HepG2 (cell line): ENCODE results near the gene IGIP. TPM values are rescaled to one million over a fixed set of nuclear protein-coding genes. Genes with fewer than 3 reads are reported as not detected.
A peak's percentile ranks its signal among the peaks of the same experiment; 100 is the strongest.

Experiments
- HOXA3 ChIP-seq: sonication (generic); formaldehyde crosslinking; IDR thresholded peaks from 2 replicates; pipeline ENCODE4 v1.5.0; 2020; ENCODE audit warnings: missing genetic modification reagents
- NONO ChIP-seq, 2 experiments: fragments of 450-650 bp in 1 of 2; sonication (generic) in 1 of 2; formaldehyde crosslinking in 1 of 2; IDR thresholded peaks in 1 of 2; conservative IDR thresholded peaks in 1 of 2; 2 replicates each; pipeline versions ENCODE4 v1.6.1 to v1.8.0; 2017 to 2022; ENCODE audit warnings: mild to moderate bottlenecking in 1 of 2, missing genetic modification reagents in 1 of 2, moderate library complexity in 1 of 2
- TCF7 ChIP-seq: sonication (generic); IDR thresholded peaks from 2 replicates; pipeline ENCODE4 v1.6.1; 2016; ENCODE audit warnings: antibody characterized with exemption, low read depth
- XRCC5 ChIP-seq: fragments of 200-400 bp; formaldehyde crosslinking; optimal IDR thresholded peaks from 2 replicates; pipeline ENCODE3; 2017; ENCODE audit warnings: mild to moderate bottlenecking, low read length
- YEATS4 ChIP-seq: sonication (generic); formaldehyde crosslinking; IDR thresholded peaks from 2 replicates; pipeline ENCODE4 v1.4.0; 2020; ENCODE audit warnings: missing genetic modification reagents, borderline replicate concordance
- ZBTB7A ChIP-seq: sonication (generic); formaldehyde crosslinking; IDR thresholded peaks from 2 replicates; pipeline ENCODE4 v1.8.0; 2022; ENCODE audit warnings: mild to moderate bottlenecking, missing genetic modification reagents
- ZNF282 ChIP-seq: fragments of 450-650 bp; IDR thresholded peaks from 2 replicates; pipeline ENCODE4 v1.6.1; 2018; ENCODE audit not compliant: partially characterized antibody
- ZNF441 ChIP-seq: sonication (generic); formaldehyde crosslinking; IDR thresholded peaks from 2 replicates; pipeline ENCODE4 v1.7.0; 2021; ENCODE audit warnings: missing genetic modification reagents, borderline replicate concordance
- polyA plus RNA-seq, 8 experiments: library from polyadenylated mRNA; depleted of rRNA in 3 of 8; stranded (reverse) in 7 of 8; unstranded in 1 of 8; fragments of >200 nt; fragmentation: Illumina TruSeq in 4 of 8; extraction: Trizol in 4 of 8; gene quantifications; 2 replicates each; pipeline versions ENCODE4 v1.2.1 to v1.2.3, GENCODE V29; 2011 to 2016; ENCODE audit warnings: low read depth in 4 of 8, missing spikeins in 1 of 8, mixed read lengths in 1 of 8; ENCODE audit not compliant: insufficient read depth in 1 of 8
- total RNA-seq, 5 experiments: library from RNA; depleted of rRNA; stranded (reverse); fragments of >200 nt; fragmentation: Illumina TruSeq; extraction: Trizol; gene quantifications; 2 replicates each; pipeline ENCODE4 v1.2.3, GENCODE V29; 2016; ENCODE audit warnings: low read depth in 1 of 5
- TF ChIP-seq, protein P1 (sequence below): sonication (generic); formaldehyde crosslinking; IDR thresholded peaks from 2 replicates; pipeline ENCODE4 v1.5.1; 2020; ENCODE audit warnings: mild to moderate bottlenecking, missing genetic modification reagents
- TF ChIP-seq, protein P2 (sequence below): sonication (generic); formaldehyde crosslinking; IDR thresholded peaks from 2 replicates; pipeline ENCODE4 v1.4.0; 2020; ENCODE audit warnings: missing genetic modification reagents
- TF ChIP-seq, protein P3 (sequence below), 2 experiments: IDR thresholded peaks; 2 replicates each; pipeline ENCODE4 v1.6.1; 2011 to 2012; ENCODE audit warnings: low read length in 2 of 2, borderline replicate concordance in 1 of 2, low read depth in 1 of 2, mild to moderate bottlenecking in 1 of 2, moderate library complexity in 1 of 2
- TF ChIP-seq, protein P4 (sequence below): sonication (generic); formaldehyde crosslinking; IDR thresholded peaks from 2 replicates; pipeline ENCODE4 v1.5.0; 2020; ENCODE audit warnings: mild to moderate bottlenecking, missing genetic modification reagents, moderate library complexity
- TF ChIP-seq, protein P5 (sequence below): sonication (generic); formaldehyde crosslinking; IDR thresholded peaks from 2 replicates; pipeline ENCODE4 v1.5.0; 2020; ENCODE audit warnings: missing genetic modification reagents, mild to moderate bottlenecking, borderline replicate concordance
- TF ChIP-seq, protein P6 (sequence below): conservative IDR thresholded peaks from 2 replicates; pipeline ENCODE4 v1.6.1; 2018; ENCODE audit warnings: missing genetic modification reagents

The IGIP gene
- total and polyA plus RNA-seq, 2 of the 13 experiments (the other 11 are each of a cell fraction or from before 2014, with no cell fraction given): 1.7 to 2.1 TPM

DNA sequence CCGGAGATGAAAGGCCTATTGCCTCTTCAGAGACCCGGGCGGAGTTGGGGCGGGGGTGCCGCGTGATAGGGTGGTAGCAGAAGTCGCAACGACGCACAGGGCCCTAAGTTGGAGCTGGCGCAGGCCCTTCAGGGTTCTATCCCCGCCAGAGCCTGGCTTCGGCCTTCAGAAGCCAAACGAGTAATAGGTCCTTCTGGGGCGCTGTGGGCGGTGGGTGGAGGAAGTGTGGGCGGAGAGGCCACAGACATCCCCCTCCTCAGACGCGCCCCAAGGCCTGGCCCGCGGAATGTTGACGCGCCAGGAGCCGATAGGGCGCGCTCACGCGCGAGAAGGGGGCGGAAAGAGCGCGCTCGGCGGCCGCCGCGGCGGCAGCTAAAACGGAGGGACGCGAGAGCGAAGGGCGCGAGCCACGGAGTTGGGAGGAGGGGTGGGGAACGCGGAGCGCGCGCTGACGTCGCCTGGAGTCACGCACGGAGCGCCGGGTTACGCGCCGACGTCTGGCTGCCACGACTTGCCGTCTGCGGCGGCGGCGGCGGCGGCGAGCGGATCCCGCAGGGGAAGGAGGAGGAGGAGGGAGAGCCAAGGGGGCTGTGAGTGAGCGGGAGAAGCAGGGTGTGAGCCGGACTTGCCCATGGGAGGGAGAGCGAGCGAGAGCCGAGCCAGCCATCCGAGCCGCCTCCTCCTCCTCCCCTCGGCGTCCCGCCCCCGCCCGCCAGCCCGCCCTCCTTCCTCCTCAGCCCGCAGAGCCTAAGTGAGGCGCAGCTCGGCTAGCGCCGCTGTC is 18.2 kb upstream of the IGIP start (continued):
- TF ChIP-seq, protein P1, sequence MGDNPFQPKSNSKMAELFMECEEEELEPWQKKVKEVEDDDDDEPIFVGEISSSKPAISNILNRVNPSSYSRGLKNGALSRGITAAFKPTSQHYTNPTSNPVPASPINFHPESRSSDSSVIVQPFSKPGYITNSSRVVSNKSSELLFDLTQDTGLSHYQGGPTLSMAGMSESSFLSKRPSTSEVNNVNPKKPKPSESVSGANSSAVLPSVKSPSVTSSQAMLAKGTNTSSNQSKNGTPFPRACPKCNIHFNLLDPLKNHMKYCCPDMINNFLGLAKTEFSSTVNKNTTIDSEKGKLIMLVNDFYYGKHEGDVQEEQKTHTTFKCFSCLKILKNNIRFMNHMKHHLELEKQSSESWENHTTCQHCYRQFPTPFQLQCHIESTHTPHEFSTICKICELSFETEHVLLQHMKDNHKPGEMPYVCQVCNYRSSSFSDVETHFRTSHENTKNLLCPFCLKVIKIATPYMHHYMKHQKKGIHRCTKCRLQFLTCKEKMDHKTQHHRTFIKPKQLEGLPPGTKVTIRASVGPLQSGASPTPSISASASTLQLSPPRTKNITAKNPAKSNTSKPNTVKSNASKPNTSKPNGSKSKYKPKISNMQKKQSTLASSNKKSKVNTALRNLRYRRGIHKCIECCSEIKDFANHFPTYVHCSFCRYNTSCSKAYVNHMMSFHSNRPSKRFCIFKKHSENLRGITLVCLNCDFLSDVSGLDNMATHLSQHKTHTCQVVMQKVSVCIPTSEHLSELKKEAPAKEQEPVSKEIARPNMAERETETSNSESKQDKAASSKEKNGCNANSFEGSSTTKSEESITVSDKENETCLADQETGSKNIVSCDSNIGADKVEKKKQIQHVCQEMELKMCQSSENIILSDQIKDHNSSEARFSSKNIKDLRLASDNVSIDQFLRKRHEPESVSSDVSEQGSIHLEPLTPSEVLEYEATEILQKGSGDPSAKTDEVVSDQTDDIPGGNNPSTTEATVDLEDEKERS (CRISPR knock-in tag): 0 out of 2 replicates have a peak, but pooled peaks have one; percentile 21
- TF ChIP-seq, protein P2, sequence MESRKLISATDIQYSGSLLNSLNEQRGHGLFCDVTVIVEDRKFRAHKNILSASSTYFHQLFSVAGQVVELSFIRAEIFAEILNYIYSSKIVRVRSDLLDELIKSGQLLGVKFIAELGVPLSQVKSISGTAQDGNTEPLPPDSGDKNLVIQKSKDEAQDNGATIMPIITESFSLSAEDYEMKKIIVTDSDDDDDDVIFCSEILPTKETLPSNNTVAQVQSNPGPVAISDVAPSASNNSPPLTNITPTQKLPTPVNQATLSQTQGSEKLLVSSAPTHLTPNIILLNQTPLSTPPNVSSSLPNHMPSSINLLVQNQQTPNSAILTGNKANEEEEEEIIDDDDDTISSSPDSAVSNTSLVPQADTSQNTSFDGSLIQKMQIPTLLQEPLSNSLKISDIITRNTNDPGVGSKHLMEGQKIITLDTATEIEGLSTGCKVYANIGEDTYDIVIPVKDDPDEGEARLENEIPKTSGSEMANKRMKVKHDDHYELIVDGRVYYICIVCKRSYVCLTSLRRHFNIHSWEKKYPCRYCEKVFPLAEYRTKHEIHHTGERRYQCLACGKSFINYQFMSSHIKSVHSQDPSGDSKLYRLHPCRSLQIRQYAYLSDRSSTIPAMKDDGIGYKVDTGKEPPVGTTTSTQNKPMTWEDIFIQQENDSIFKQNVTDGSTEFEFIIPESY: 0 out of 2 replicates have a peak, but pooled peaks have one; percentile 9
- peak; percentile 81 for TF ChIP-seq ZNF441 (CRISPR knock-in tag)
- no peak for TF ChIP-seq ZNF282
- no peak for TF ChIP-seq ZBTB7A
- TF ChIP-seq, protein P3, sequence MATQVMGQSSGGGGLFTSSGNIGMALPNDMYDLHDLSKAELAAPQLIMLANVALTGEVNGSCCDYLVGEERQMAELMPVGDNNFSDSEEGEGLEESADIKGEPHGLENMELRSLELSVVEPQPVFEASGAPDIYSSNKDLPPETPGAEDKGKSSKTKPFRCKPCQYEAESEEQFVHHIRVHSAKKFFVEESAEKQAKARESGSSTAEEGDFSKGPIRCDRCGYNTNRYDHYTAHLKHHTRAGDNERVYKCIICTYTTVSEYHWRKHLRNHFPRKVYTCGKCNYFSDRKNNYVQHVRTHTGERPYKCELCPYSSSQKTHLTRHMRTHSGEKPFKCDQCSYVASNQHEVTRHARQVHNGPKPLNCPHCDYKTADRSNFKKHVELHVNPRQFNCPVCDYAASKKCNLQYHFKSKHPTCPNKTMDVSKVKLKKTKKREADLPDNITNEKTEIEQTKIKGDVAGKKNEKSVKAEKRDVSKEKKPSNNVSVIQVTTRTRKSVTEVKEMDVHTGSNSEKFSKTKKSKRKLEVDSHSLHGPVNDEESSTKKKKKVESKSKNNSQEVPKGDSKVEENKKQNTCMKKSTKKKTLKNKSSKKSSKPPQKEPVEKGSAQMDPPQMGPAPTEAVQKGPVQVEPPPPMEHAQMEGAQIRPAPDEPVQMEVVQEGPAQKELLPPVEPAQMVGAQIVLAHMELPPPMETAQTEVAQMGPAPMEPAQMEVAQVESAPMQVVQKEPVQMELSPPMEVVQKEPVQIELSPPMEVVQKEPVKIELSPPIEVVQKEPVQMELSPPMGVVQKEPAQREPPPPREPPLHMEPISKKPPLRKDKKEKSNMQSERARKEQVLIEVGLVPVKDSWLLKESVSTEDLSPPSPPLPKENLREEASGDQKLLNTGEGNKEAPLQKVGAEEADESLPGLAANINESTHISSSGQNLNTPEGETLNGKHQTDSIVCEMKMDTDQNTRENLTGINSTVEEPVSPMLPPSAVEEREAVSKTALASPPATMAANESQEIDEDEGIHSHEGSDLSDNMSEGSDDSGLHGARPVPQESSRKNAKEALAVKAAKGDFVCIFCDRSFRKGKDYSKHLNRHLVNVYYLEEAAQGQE (IDR thresholded peaks at IDR 0.05; ENCODE audit: borderline replicate concordance in 1 of 2, low read depth in 1 of 2, low read length in 2 of 2): peak in 1 of 2 experiments; percentile 47; a peak in 1 of 4 replicates
- TF ChIP-seq, protein P4, sequence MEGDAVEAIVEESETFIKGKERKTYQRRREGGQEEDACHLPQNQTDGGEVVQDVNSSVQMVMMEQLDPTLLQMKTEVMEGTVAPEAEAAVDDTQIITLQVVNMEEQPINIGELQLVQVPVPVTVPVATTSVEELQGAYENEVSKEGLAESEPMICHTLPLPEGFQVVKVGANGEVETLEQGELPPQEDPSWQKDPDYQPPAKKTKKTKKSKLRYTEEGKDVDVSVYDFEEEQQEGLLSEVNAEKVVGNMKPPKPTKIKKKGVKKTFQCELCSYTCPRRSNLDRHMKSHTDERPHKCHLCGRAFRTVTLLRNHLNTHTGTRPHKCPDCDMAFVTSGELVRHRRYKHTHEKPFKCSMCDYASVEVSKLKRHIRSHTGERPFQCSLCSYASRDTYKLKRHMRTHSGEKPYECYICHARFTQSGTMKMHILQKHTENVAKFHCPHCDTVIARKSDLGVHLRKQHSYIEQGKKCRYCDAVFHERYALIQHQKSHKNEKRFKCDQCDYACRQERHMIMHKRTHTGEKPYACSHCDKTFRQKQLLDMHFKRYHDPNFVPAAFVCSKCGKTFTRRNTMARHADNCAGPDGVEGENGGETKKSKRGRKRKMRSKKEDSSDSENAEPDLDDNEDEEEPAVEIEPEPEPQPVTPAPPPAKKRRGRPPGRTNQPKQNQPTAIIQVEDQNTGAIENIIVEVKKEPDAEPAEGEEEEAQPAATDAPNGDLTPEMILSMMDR: peak; percentile 59
- TF ChIP-seq, protein P5, sequence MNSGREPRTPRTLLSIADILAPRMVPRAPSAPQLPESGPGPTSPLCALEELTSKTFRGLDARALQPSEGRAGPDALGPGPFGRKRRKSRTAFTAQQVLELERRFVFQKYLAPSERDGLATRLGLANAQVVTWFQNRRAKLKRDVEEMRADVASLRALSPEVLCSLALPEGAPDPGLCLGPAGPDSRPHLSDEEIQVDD (CRISPR knock-in tag): peak; percentile 75; the same call in 1 of the 2 replicates
- peak; percentile 84 for TF ChIP-seq XRCC5
- TF ChIP-seq, protein P6, sequence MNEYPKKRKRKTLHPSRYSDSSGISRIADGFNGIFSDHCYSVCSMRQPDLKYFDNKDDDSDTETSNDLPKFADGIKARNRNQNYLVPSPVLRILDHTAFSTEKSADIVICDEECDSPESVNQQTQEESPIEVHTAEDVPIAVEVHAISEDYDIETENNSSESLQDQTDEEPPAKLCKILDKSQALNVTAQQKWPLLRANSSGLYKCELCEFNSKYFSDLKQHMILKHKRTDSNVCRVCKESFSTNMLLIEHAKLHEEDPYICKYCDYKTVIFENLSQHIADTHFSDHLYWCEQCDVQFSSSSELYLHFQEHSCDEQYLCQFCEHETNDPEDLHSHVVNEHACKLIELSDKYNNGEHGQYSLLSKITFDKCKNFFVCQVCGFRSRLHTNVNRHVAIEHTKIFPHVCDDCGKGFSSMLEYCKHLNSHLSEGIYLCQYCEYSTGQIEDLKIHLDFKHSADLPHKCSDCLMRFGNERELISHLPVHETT (CRISPR knock-in tag): peak; percentile 9; the same call in 1 of the 2 replicates
- no peak for TF ChIP-seq TCF7
- TF ChIP-seq NONO (IDR thresholded peaks at IDR 0.05): no peak
- peak; percentile 85 for TF ChIP-seq NONO (CRISPR knock-in tag; conservative IDR thresholded peaks at IDR 0.05)
- peak; percentile 93 for TF ChIP-seq HOXA3 (CRISPR knock-in tag)
- peak; percentile 97 for TF ChIP-seq YEATS4 (CRISPR knock-in tag)
